Measurements from ENCODE around the gene HACD3. TPM values are rescaled to one million over a fixed set of nuclear protein-coding genes. Genes with fewer than 3 reads are reported as not detected.

The HACD3 gene
- total and polyA plus RNA-seq, 4 donors, result 49.6 to 89.1 (median 65.0) TPM

DNA sequence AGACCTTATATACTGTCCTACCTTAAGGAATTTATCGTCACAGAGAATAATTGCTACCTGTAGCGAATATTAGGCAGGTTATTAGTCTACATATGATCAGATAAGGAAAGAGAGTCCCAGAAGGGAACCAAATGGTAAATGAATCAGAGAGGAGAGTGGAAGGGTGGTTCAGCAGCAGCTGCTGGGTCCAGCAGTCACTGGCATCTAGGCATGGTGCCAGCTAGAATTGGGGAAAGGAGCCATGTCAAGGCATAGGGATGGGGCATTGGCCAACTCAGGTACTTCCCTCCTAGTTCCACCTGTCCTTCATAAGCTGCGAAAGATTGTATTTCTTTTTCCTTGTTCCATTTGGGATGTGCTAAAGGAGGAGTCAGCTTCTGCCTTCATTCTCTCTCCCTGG lies 23.4 kb downstream of the HACD3 start:
- no peaks in the 10 kb centered on the region for H3K27me3 ChIP-seq (ENCODE audit: control insufficient read depth in 4 of 4, insufficient read depth in 4 of 4, low read length in 3 of 4)
- no peak overlapping the region for H3K4me3 ChIP-seq (ENCODE audit: low read depth in 1 of 3, low read length in 3 of 3)
- no peak overlapping the region for H3K27ac ChIP-seq (ENCODE audit: low read depth in 1 of 2, low read length in 2 of 2)
- no peaks in the 10 kb centered on the region for H3K9me3 ChIP-seq (ENCODE audit: control insufficient read depth in 4 of 4, low read length in 3 of 4)
- peaks cover 4 to 22% (median 16%) of the 10 kb centered on the region in 4 donors for H3K36me3 ChIP-seq (ENCODE audit: control insufficient read depth in 4 of 4, insufficient read depth in 3 of 4, low read depth in 1 of 4, low read length in 3 of 4)
- WGBS, result over 99% methylated on average over 3 of the region's 3 CpGs
- no peak overlapping the region for H3K9ac ChIP-seq (ENCODE audit: low read depth in 1 of 2, low read length in 2 of 2)
- H3K4me1 ChIP-seq (ENCODE audit: control insufficient read depth in 4 of 4, insufficient read depth in 4 of 4, low read length in 3 of 4), result peaks cover 0 to 2% (median 0%) of the 10 kb centered on the region in 4 donors
- TF ChIP-seq HNF4G (IDR thresholded peaks at IDR 0.05), result no peak
- no peak for TF ChIP-seq FOXA2 (IDR thresholded peaks at IDR 0.05)
- TF ChIP-seq YY1 (IDR thresholded peaks at IDR 0.05), result no peak
- TF ChIP-seq SP1 (IDR thresholded peaks at IDR 0.05), result no peak
- TF ChIP-seq RAD21 (IDR thresholded peaks at IDR 0.05), result no peak
- TF ChIP-seq, protein P1, sequence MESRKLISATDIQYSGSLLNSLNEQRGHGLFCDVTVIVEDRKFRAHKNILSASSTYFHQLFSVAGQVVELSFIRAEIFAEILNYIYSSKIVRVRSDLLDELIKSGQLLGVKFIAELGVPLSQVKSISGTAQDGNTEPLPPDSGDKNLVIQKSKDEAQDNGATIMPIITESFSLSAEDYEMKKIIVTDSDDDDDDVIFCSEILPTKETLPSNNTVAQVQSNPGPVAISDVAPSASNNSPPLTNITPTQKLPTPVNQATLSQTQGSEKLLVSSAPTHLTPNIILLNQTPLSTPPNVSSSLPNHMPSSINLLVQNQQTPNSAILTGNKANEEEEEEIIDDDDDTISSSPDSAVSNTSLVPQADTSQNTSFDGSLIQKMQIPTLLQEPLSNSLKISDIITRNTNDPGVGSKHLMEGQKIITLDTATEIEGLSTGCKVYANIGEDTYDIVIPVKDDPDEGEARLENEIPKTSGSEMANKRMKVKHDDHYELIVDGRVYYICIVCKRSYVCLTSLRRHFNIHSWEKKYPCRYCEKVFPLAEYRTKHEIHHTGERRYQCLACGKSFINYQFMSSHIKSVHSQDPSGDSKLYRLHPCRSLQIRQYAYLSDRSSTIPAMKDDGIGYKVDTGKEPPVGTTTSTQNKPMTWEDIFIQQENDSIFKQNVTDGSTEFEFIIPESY (IDR thresholded peaks at IDR 0.05), result no peak
- TF ChIP-seq HNF4A (conservative IDR thresholded peaks at IDR 0.05), result no peak
- no peak for TF ChIP-seq GABPA (IDR thresholded peaks at IDR 0.05 in 1 of 2, conservative IDR thresholded peaks at IDR 0.05 in 1 of 2)
- no peak for TF ChIP-seq NR2F2 (IDR thresholded peaks at IDR 0.05)
- TF ChIP-seq EGR1 (IDR thresholded peaks at IDR 0.05; ENCODE audit: low read depth in 2 of 2), result no peak
- TF ChIP-seq, protein P2, sequence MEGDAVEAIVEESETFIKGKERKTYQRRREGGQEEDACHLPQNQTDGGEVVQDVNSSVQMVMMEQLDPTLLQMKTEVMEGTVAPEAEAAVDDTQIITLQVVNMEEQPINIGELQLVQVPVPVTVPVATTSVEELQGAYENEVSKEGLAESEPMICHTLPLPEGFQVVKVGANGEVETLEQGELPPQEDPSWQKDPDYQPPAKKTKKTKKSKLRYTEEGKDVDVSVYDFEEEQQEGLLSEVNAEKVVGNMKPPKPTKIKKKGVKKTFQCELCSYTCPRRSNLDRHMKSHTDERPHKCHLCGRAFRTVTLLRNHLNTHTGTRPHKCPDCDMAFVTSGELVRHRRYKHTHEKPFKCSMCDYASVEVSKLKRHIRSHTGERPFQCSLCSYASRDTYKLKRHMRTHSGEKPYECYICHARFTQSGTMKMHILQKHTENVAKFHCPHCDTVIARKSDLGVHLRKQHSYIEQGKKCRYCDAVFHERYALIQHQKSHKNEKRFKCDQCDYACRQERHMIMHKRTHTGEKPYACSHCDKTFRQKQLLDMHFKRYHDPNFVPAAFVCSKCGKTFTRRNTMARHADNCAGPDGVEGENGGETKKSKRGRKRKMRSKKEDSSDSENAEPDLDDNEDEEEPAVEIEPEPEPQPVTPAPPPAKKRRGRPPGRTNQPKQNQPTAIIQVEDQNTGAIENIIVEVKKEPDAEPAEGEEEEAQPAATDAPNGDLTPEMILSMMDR (IDR thresholded peaks at IDR 0.05; ENCODE audit: low read depth, low read length, missing input control), result no peak
- TF ChIP-seq RXRA (IDR thresholded peaks at IDR 0.05), result no peak
- TF ChIP-seq FOXA1 (IDR thresholded peaks at IDR 0.05), result no peak
- no peak for DNase-seq (ENCODE audit: low spot score)

DNA sequence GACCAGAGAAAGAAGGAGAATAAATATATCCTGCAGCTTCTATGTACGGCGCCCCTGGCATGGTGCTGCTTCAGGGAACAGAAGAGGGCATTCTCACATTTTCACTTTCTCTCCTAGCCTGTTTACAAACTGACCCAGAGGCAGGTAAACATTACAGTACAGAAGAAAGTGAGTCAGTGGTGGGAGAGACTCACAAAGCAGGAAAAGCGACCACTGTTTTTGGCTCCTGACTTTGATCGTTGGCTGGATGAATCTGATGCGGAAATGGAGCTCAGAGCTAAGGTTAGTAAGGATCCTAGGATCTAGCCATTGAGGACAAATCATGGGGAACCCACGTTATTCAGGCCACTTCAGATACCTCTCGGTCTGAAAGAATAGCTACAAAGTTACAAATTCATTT lies 26.4 kb downstream of the HACD3 start:
- TF ChIP-seq, protein P2 (IDR thresholded peaks at IDR 0.05; ENCODE audit: low read depth, low read length, missing input control), result no peak
- TF ChIP-seq, protein P3, sequence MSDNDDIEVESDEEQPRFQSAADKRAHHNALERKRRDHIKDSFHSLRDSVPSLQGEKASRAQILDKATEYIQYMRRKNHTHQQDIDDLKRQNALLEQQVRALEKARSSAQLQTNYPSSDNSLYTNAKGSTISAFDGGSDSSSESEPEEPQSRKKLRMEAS (IDR thresholded peaks at IDR 0.05), result no peak
- TF ChIP-seq, protein P4, sequence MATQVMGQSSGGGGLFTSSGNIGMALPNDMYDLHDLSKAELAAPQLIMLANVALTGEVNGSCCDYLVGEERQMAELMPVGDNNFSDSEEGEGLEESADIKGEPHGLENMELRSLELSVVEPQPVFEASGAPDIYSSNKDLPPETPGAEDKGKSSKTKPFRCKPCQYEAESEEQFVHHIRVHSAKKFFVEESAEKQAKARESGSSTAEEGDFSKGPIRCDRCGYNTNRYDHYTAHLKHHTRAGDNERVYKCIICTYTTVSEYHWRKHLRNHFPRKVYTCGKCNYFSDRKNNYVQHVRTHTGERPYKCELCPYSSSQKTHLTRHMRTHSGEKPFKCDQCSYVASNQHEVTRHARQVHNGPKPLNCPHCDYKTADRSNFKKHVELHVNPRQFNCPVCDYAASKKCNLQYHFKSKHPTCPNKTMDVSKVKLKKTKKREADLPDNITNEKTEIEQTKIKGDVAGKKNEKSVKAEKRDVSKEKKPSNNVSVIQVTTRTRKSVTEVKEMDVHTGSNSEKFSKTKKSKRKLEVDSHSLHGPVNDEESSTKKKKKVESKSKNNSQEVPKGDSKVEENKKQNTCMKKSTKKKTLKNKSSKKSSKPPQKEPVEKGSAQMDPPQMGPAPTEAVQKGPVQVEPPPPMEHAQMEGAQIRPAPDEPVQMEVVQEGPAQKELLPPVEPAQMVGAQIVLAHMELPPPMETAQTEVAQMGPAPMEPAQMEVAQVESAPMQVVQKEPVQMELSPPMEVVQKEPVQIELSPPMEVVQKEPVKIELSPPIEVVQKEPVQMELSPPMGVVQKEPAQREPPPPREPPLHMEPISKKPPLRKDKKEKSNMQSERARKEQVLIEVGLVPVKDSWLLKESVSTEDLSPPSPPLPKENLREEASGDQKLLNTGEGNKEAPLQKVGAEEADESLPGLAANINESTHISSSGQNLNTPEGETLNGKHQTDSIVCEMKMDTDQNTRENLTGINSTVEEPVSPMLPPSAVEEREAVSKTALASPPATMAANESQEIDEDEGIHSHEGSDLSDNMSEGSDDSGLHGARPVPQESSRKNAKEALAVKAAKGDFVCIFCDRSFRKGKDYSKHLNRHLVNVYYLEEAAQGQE (IDR thresholded peaks at IDR 0.05), result no peak
- no peak for TF ChIP-seq EGR1 (IDR thresholded peaks at IDR 0.05; ENCODE audit: low read depth in 2 of 2)
- TF ChIP-seq TAF1 (conservative IDR thresholded peaks at IDR 0.05), result no peak
- no peak for TF ChIP-seq HNF4G (IDR thresholded peaks at IDR 0.05)
- TF ChIP-seq JUND (IDR thresholded peaks at IDR 0.05), result no peak
- no peak for TF ChIP-seq HNF4A (conservative IDR thresholded peaks at IDR 0.05)
- TF ChIP-seq YY1 (IDR thresholded peaks at IDR 0.05), result no peak
- TF ChIP-seq, protein P1 (IDR thresholded peaks at IDR 0.05), result no peak
- TF ChIP-seq RAD21 (IDR thresholded peaks at IDR 0.05), result no peak
- no peak for TF ChIP-seq RXRA (IDR thresholded peaks at IDR 0.05)
- TF ChIP-seq FOXA1 (IDR thresholded peaks at IDR 0.05), result no peak
- no peak for TF ChIP-seq NR2F2 (IDR thresholded peaks at IDR 0.05)
- TF ChIP-seq FOXA2 (IDR thresholded peaks at IDR 0.05), result no peak
- TF ChIP-seq, protein P5, sequence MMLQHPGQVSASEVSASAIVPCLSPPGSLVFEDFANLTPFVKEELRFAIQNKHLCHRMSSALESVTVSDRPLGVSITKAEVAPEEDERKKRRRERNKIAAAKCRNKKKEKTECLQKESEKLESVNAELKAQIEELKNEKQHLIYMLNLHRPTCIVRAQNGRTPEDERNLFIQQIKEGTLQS (IDR thresholded peaks at IDR 0.05), result no peak
- Histone ChIP-seq H3K4me3 (ENCODE audit: low read depth in 1 of 3, low read length in 3 of 3) (no peak overlapping the region), H3K27ac (ENCODE audit: low read depth in 1 of 2, low read length in 2 of 2) (no peak overlapping the region), H3K36me3 (ENCODE audit: control insufficient read depth in 4 of 4, insufficient read depth in 3 of 4, low read depth in 1 of 4, low read length in 3 of 4) (peaks cover 6 to 26% (median 19%) of the 10 kb centered on the region in 4 donors), H3K9ac (ENCODE audit: low read depth in 1 of 2, low read length in 2 of 2) (no peak overlapping the region), H3K27me3 (ENCODE audit: control insufficient read depth in 4 of 4, insufficient read depth in 4 of 4, low read length in 3 of 4) (no peaks in the 10 kb centered on the region), H3K4me1 (ENCODE audit: control insufficient read depth in 4 of 4, insufficient read depth in 4 of 4, low read length in 3 of 4) (no peaks in the 10 kb centered on the region), H3K9me3 (ENCODE audit: control insufficient read depth in 4 of 4, low read length in 3 of 4) (no peaks in the 10 kb centered on the region)
- 97% methylated on average over 7 of the region's 7 CpGs for WGBS
- no peak for DNase-seq (ENCODE audit: low spot score)
